Activated CD4-positive, alpha-beta memory T cell treated with anti-CD3 and anti-CD28 coated beads, Interleukin-2, amount 10 ng/mL, durations not matched to agents 7 days and 5 days (primary cell): ENCODE measurements around the gene NOS1AP. TPM values are rescaled to one million over a fixed set of nuclear protein-coding genes. Genes with fewer than 3 reads are reported as not detected.
"Not testable (repeated sequence)": the region's sequence is repeated elsewhere in the genome, so short reads cannot be mapped to it uniquely, and the experiment has no call there.

Source experiments
- CTCF ChIA-PET: fragments of 350-600 bp; sonication (Branson Sonifier 250); formaldehyde crosslinking; loops from one replicate; lab custom pipeline; 2021; ENCODE audit warnings: antibody characterized with exemption, inconsistent platforms; lab: Charles Lee
- POLR2A ChIA-PET: fragments of 350-600 bp; sonication (Branson Sonifier 250); formaldehyde crosslinking; loops from one replicate; lab custom pipeline; 2021; ENCODE audit warnings: antibody characterized with exemption; lab: Charles Lee
- DNase-seq: peaks from one replicate; pipeline ENCODE4 v3.0.0-alpha.2; 2020
- H3K27ac Mint-ChIP-seq: one replicate; pipeline ENCODE4 v1.8.0; 2021; ENCODE audit warnings: mild to moderate bottlenecking, mixed read lengths
- H3K27me3 Mint-ChIP-seq: one replicate; pipeline ENCODE4 v1.8.0; 2021; ENCODE audit warnings: mixed read lengths
- H3K36me3 Mint-ChIP-seq: one replicate; pipeline ENCODE4 v1.8.0; 2021; ENCODE audit warnings: low read depth, mixed read lengths
- H3K4me1 Mint-ChIP-seq: one replicate; pipeline ENCODE4 v1.8.0; 2021; ENCODE audit warnings: mixed read lengths
- H3K4me3 Mint-ChIP-seq: one replicate; pipeline ENCODE4 v1.8.0; 2021; ENCODE audit warnings: mild to moderate bottlenecking, mixed read lengths
- H3K9me3 Mint-ChIP-seq: one replicate; pipeline ENCODE4 v1.8.0; 2021; ENCODE audit warnings: mixed read lengths
- total RNA-seq, 2 experiments: library from RNA; stranded (reverse); gene quantifications; one replicate each; pipeline ENCODE4 v1.2.3, GENCODE V29; 2021

NOS1AP gene
- total RNA-seq, 2 experiments from 2014 or later, result 0.08 TPM; not detected in 1

GRCh38 chr1:162329826-162330225, 260.3 kb downstream of the NOS1AP start:
- Mint-ChIP-seq H3K4me3 (no peak overlapping the region), H3K9me3 (no peaks in the 10 kb centered on the region), H3K27ac (no peak overlapping the region), H3K4me1 (no peaks in the 10 kb centered on the region), H3K27me3 (peaks cover 15% of the 10 kb centered on the region), H3K36me3 (no peaks in the 10 kb centered on the region)
- DNase-seq, result no peak
- ChIA-PET POLR2A (no interaction called here), CTCF (no interaction called here)

- H3K27ac Mint-ChIP-seq, result no peak overlapping the region
- ChIA-PET POLR2A (no interaction called here), CTCF (no interaction called here)
- no peak overlapping the region for H3K4me3 Mint-ChIP-seq
- no peaks in the 10 kb centered on the region for H3K36me3 Mint-ChIP-seq
- no peak for DNase-seq
- no peaks in the 10 kb centered on the region for H3K9me3 Mint-ChIP-seq
- peaks cover 9% of the 10 kb centered on the region for H3K27me3 Mint-ChIP-seq
- H3K4me1 Mint-ChIP-seq, result no peaks in the 10 kb centered on the region
Measured at GRCh38 chr1:162333991-162334390, 264.5 kb downstream of the NOS1AP start.

GRCh38 chr1:162335126-162335525, 265.6 kb downstream of the NOS1AP start:
- Mint-ChIP-seq H3K36me3 (no peaks in the 10 kb centered on the region), H3K4me1 (no peaks in the 10 kb centered on the region), H3K4me3 (no peak overlapping the region), H3K27me3 (peaks cover 10% of the 10 kb centered on the region), H3K9me3 (no peaks in the 10 kb centered on the region), H3K27ac (no peak overlapping the region)
- DNase-seq, result no peak
- ChIA-PET CTCF (no interaction called here), POLR2A (no interaction called here)

- POLR2A ChIA-PET, result no interaction called here
- no peaks in the 10 kb centered on the region for H3K9me3 Mint-ChIP-seq
- H3K4me1 Mint-ChIP-seq, result no peaks in the 10 kb centered on the region
- peaks cover 12% of the 10 kb centered on the region for H3K27me3 Mint-ChIP-seq
- CTCF ChIA-PET, result no interaction called here
- no peak overlapping the region for H3K27ac Mint-ChIP-seq
- DNase-seq, result no peak
- H3K36me3 Mint-ChIP-seq, result no peaks in the 10 kb centered on the region
- no peak overlapping the region for H3K4me3 Mint-ChIP-seq
Measured at GRCh38 chr1:162336621-162337285, 267.3 kb downstream of the NOS1AP start.

GRCh38 chr1:162342452-162342983, 273.0 kb downstream of the NOS1AP start:
- Mint-ChIP-seq H3K9me3 (no peaks in the 10 kb centered on the region), H3K4me3 (no peak overlapping the region), H3K27me3 (peaks cover 9% of the 10 kb centered on the region), H3K27ac (no peak overlapping the region), H3K36me3 (no peaks in the 10 kb centered on the region), H3K4me1 (no peaks in the 10 kb centered on the region)
- ChIA-PET POLR2A (no interaction called here), CTCF (no interaction called here)
- no peak for DNase-seq

GRCh38 chr1:162343470-162343869, 274.0 kb downstream of the NOS1AP start:
- ChIA-PET CTCF (no interaction called here), POLR2A (no interaction called here)
- Mint-ChIP-seq H3K27ac (no peak overlapping the region), H3K9me3 (no peaks in the 10 kb centered on the region), H3K36me3 (no peaks in the 10 kb centered on the region), H3K4me3 (no peak overlapping the region), H3K4me1 (no peaks in the 10 kb centered on the region), H3K27me3 (peaks cover 8% of the 10 kb centered on the region)
- no peak for DNase-seq

DNA sequence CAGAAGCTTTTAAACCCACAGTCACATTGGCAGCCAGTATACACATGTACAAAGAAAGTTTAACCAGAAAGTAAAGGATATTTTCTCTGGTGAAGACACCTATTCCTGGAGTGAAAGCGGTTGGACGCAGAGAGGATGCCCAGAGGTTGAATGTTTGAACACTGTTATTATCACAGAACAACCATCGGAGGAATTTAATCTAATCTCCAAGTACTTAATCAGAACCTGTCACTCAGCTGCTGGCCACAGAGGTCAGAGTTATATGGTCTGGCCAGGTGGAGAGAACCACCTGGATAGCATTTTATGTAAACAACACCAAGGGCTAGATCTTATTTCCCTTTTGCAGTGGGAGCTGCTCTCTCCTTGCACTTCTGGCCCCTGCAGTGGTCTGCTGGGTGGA, 277.8 kb downstream of the NOS1AP start:
- H3K27ac Mint-ChIP-seq, result no peak overlapping the region
- ChIA-PET POLR2A (no interaction called here), CTCF (no interaction called here)
- no peak for DNase-seq
- H3K9me3 Mint-ChIP-seq, result no peaks in the 10 kb centered on the region
- peaks cover 9% of the 10 kb centered on the region for H3K27me3 Mint-ChIP-seq
- no peak overlapping the region for H3K4me3 Mint-ChIP-seq
- H3K36me3 Mint-ChIP-seq, result no peaks in the 10 kb centered on the region
- no peaks in the 10 kb centered on the region for H3K4me1 Mint-ChIP-seq

DNA sequence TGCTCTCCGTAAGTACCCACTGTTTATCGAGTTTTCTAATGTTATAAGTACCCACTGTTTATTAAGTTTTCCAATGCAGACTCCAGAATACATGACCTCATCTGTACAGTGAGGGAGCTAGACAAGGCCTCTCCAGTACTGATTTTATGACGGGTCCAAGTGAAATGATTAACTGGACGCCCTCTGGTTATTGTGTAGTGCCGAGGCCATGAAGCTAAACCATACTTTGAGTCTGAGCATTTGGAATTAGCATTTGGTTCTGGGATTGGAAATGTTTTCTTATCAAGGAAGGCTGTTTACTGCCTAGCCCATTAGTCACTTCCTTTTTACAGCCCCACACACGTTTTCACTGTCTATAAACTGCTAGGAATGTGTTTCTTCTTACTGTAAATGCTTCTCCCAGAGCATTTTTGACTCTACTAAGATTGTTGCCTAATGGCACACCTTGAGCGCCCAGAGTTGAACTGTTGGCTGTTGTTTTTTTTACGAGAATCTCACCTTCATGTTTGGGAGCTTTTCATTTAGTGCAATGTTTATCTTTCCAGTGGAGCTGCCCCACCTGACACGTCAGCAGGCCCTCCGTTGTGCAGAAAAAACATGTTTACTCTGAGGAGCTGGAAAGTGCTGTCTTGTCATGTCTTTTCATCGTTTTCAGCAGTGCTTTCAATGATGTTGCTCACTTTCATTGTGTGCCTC, 280.3 kb downstream of the NOS1AP start:
- CTCF ChIA-PET, result no interaction called here
- no peaks in the 10 kb centered on the region for H3K4me1 Mint-ChIP-seq

GRCh38 chr1:162351246-162351842, 281.9 kb downstream of the NOS1AP start:
- Mint-ChIP-seq H3K4me3 (no peak overlapping the region), H3K27ac (no peak overlapping the region), H3K9me3 (no peaks in the 10 kb centered on the region), H3K36me3 (no peaks in the 10 kb centered on the region), H3K4me1 (no peaks in the 10 kb centered on the region), H3K27me3 (peaks cover 18% of the 10 kb centered on the region)
- ChIA-PET CTCF (no interaction called here), POLR2A (no interaction called here)
- no peak for DNase-seq

More for the DNA sequence above, 280.3 kb downstream of the NOS1AP start:
- POLR2A ChIA-PET, result no interaction called here
- no peaks in the 10 kb centered on the region for H3K36me3 Mint-ChIP-seq
- no peaks in the 10 kb centered on the region for H3K9me3 Mint-ChIP-seq
- peaks cover 18% of the 10 kb centered on the region for H3K27me3 Mint-ChIP-seq
- no peak overlapping the region for H3K4me3 Mint-ChIP-seq
- no peak overlapping the region for H3K27ac Mint-ChIP-seq
- no peak for DNase-seq

GRCh38 chr1:162351874-162352273, 282.4 kb downstream of the NOS1AP start:
- H3K9me3 Mint-ChIP-seq, H3K36me3 Mint-ChIP-seq, H3K4me3 Mint-ChIP-seq, DNase-seq, CTCF ChIA-PET, H3K27ac Mint-ChIP-seq, POLR2A ChIA-PET, H3K4me1 Mint-ChIP-seq: not testable (repeated sequence)
- peaks cover 18% of the 10 kb centered on the region for H3K27me3 Mint-ChIP-seq

GRCh38 chr1:162353078-162353477, 283.6 kb downstream of the NOS1AP start:
- Mint-ChIP-seq H3K27ac (no peak overlapping the region), H3K4me3 (no peak overlapping the region), H3K4me1 (no peaks in the 10 kb centered on the region), H3K27me3 (peaks cover 18% of the 10 kb centered on the region), H3K9me3 (no peaks in the 10 kb centered on the region), H3K36me3 (no peaks in the 10 kb centered on the region)
- ChIA-PET POLR2A (no interaction called here), CTCF (no interaction called here)
- no peak for DNase-seq

DNA sequence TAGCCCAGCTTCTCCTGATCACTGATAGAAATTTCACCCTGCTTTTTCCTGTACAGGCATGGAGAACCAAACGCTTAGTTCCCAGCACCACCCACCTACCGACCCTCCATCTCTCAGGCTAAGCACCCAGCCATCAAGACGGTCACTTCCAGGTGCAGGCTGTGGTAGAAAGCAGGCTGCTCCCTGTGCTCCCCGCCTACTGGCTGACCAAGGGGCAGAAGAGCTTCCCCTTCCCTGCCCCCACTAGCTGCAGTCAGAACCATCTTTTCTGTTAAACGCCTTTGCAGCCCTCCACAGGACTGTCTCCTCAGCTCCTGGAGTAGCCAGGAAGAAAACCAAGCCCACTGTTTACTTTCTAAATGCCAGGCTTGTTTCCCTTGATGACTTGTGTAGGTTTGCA, 284.2 kb downstream of the NOS1AP start:
- H3K9me3 Mint-ChIP-seq, result no peaks in the 10 kb centered on the region
- ChIA-PET POLR2A (no interaction called here), CTCF (no interaction called here)
- no peaks in the 10 kb centered on the region for H3K36me3 Mint-ChIP-seq
- H3K4me1 Mint-ChIP-seq, result no peaks in the 10 kb centered on the region
- H3K27me3 Mint-ChIP-seq, result peaks cover 18% of the 10 kb centered on the region
- DNase-seq, result no peak
- H3K27ac Mint-ChIP-seq, result no peak overlapping the region
- H3K4me3 Mint-ChIP-seq, result no peak overlapping the region

- no peaks in the 10 kb centered on the region for H3K4me1 Mint-ChIP-seq
- H3K36me3 Mint-ChIP-seq, result no peaks in the 10 kb centered on the region
- H3K27ac Mint-ChIP-seq, result no peak overlapping the region
- no peak overlapping the region for H3K4me3 Mint-ChIP-seq
- H3K9me3 Mint-ChIP-seq, result no peaks in the 10 kb centered on the region
- ChIA-PET CTCF (interaction anchor here (1.6 kb wide), 1 partner anchor 19 kb away, joined by 3 read pairs; no protein-coding TSS in a partner anchor), POLR2A (no interaction called here)
- H3K27me3 Mint-ChIP-seq, result peaks cover 7% of the 10 kb centered on the region
- DNase-seq, result no peak
Measured at GRCh38 chr1:162357681-162358266, 288.3 kb downstream of the NOS1AP start.
